GM19023 (cell line): Measurements from ENCODE around the gene SPATA21.

Source experiments
- ATAC-seq: cut with Tn5 transposase; IDR thresholded peaks from one replicate; pipeline ENCODE4 v1.9.1; 2021; ENCODE audit warnings: mild to moderate bottlenecking, moderate library complexity; ENCODE audit not compliant: unreplicated experiment

SPATA21 gene

GRCh38 chr1:16451841-16452528 lies 14.8 kb upstream of the SPATA21 start:
- ATAC-seq = no peak

GRCh38 chr1:16450863-16451481 lies 13.7 kb upstream of the SPATA21 start:
- ATAC-seq = no peak

GRCh38 chr1:16449666-16450065 lies 12.4 kb upstream of the SPATA21 start:
- ATAC-seq = no peak

- ATAC-seq = no peak
Observed at GRCh38 chr1:16449065-16449464, 11.8 kb upstream of the SPATA21 start.

GRCh38 chr1:16447641-16448040 lies 10.4 kb upstream of the SPATA21 start:
- no peak for ATAC-seq

GRCh38 chr1:16446116-16446515 lies 8.9 kb upstream of the SPATA21 start:
- ATAC-seq = no peak

GRCh38 chr1:16445052-16445451 lies 7.8 kb upstream of the SPATA21 start:
- ATAC-seq = no peak

- no peak for ATAC-seq
Observed at GRCh38 chr1:16443975-16444770, 6.9 kb upstream of the SPATA21 start.

- no peak for ATAC-seq
Observed at GRCh38 chr1:16442941-16443340, 5.7 kb upstream of the SPATA21 start.

GRCh38 chr1:16442265-16442664 lies 5.0 kb upstream of the SPATA21 start:
- ATAC-seq = no peak

- ATAC-seq = peak; percentile 6
Observed at GRCh38 chr1:16441282-16441665, 4.0 kb upstream of the SPATA21 start.

GRCh38 chr1:16440470-16441281 lies 3.5 kb upstream of the SPATA21 start, which contains the start of gene NECAP2:
Gene NECAP2 (plus strand): TSS chr1:16440724. CDS start chr1:16440762, 38 bp downstream.
- peak; percentile 81 for ATAC-seq

GRCh38 chr1:16440131-16440469 lies 2.9 kb upstream of the SPATA21 start:
- peak; percentile 22 for ATAC-seq

GRCh38 chr1:16438924-16439323 lies 1.7 kb upstream of the SPATA21 start:
- ATAC-seq = no peak

GRCh38 chr1:16438516-16438915 lies 1.3 kb upstream of the SPATA21 start:
- ATAC-seq = no peak

- ATAC-seq = no peak
Observed at GRCh38 chr1:16434501-16434900, 2.7 kb downstream of the SPATA21 start.

- no peak for ATAC-seq
Observed at GRCh38 chr1:16434007-16434406, 3.2 kb downstream of the SPATA21 start.

GRCh38 chr1:16433030-16433429 lies 4.2 kb downstream of the SPATA21 start:
- ATAC-seq = no peak

- no peak for ATAC-seq
Observed at GRCh38 chr1:16430606-16431005, 6.6 kb downstream of the SPATA21 start.

GRCh38 chr1:16425125-16426025 lies 11.8 kb downstream of the SPATA21 start:
- no peak for ATAC-seq
